Thoracic aorta (tissue), 2 donors: ENCODE data around the gene CDK5RAP2. TPM values are rescaled to one million over a fixed set of nuclear protein-coding genes. Genes with fewer than 3 reads are reported as not detected.

ENCODE experiments used
- ATAC-seq: fragments of 150-250 bp; one replicate; pipeline ENCODE4 v1.8.0; 2017; ENCODE audit warnings: low read depth; ENCODE audit not compliant: insufficient number of reproducible peaks, low FRiP score
- DNase-seq: peaks from one replicate; pipeline ENCODE4 v3.0.0-alpha.2; 2020; ENCODE audit warnings: low spot score
- H3K27ac ChIP-seq, 2 donors: fragments of 200-600 bp; sonication (generic); 1 replicate in 1 of 2; 2 replicates in 1 of 2; pipeline ENCODE4 v1.5.1; 2016; ENCODE audit warnings: mild to moderate bottlenecking in 2 of 2, moderate library complexity in 2 of 2
- H3K27me3 ChIP-seq: fragments of 200-600 bp; sonication (generic); replicated peaks from 2 replicates; pipeline ENCODE4 v1.6.0; 2016; ENCODE audit warnings: mild to moderate bottlenecking; ENCODE audit not compliant: insufficient read depth
- H3K36me3 ChIP-seq: fragments of 200-600 bp; sonication (generic); one replicate; pipeline ENCODE4 v1.5.1; 2016
- H3K4me1 ChIP-seq, 2 donors: fragments of 200-600 bp; sonication (generic); 1 replicate in 1 of 2; 2 replicates in 1 of 2; pipeline versions ENCODE4 v1.5.1 to v1.6.0; 2016; ENCODE audit warnings: low read depth in 2 of 2, mild to moderate bottlenecking in 1 of 2; ENCODE audit not compliant: control insufficient read depth in 1 of 2
- H3K4me3 ChIP-seq: fragments of 200-600 bp; sonication (generic); 2 replicates; pipeline ENCODE4 v1.5.1; 2016; ENCODE audit warnings: mild to moderate bottlenecking
- H3K9me3 ChIP-seq: fragments of 200-600 bp; sonication (generic); 2 replicates; pipeline ENCODE4 v1.5.1; 2016
- CTCF ChIP-seq: fragments of 200-600 bp; sonication (generic); IDR thresholded peaks from one replicate; pipeline ENCODE4 v1.5.1; 2019; ENCODE audit warnings: antibody characterized with exemption
- total RNA-seq, 2 donors: library from RNA; depleted of rRNA; stranded (reverse); fragments of >200 nt; gene quantifications; one replicate each; pipeline versions ENCODE4 v1.1.0 to v1.2.3, GENCODE V29; 2016

Gene CDK5RAP2
- total RNA-seq, 2 donors from 2014 or later: 67.8 to 132 TPM

DNA sequence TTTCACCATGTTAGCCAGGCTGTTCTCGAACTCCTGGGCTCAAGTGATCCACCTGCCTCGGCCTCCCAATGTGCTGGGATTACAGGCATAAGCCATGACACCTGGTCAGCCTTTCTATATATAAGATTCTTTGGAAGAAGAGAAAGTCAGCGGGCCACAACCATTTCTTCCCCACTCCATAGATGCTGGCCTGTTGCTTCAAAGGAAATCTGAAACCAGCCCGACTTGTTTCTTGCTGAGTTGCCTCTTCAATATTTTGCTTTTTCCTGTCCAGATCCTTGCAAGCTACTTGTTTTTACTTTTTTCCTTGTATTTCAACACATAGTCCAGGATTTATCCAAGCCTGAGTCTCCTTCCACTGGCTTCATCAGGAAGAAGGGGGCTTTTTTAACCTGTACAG lies 219.5 kb downstream of the CDK5RAP2 start:
- DNase-seq (no peak), ATAC-seq (no peak)
- H3K27ac ChIP-seq: no peak overlapping the region
- TF ChIP-seq CTCF: no peak
- H3K27me3 ChIP-seq: no peaks in the 10 kb centered on the region
- H3K36me3 ChIP-seq: no peaks in the 10 kb centered on the region
- no peaks in the 10 kb centered on the region for H3K4me1 ChIP-seq
- H3K9me3 ChIP-seq: no peaks in the 10 kb centered on the region
- no peak overlapping the region for H3K4me3 ChIP-seq

- H3K4me1 ChIP-seq: no peaks in the 10 kb centered on the region
- no peak overlapping the region for H3K27ac ChIP-seq
- H3K9me3 ChIP-seq: no peaks in the 10 kb centered on the region
- TF ChIP-seq CTCF: no peak
- no peak for DNase-seq
- no peak overlapping the region for H3K4me3 ChIP-seq
- no peaks in the 10 kb centered on the region for H3K36me3 ChIP-seq
- no peaks in the 10 kb centered on the region for H3K27me3 ChIP-seq
- ATAC-seq: no peak
Observed at GRCh38 chr9:120360046-120360445, 219.9 kb downstream of the CDK5RAP2 start.

GRCh38 chr9:120358877-120359276 lies 221.1 kb downstream of the CDK5RAP2 start:
- no peak for ATAC-seq
- Histone ChIP-seq H3K4me1 (no peaks in the 10 kb centered on the region), H3K27me3 (no peaks in the 10 kb centered on the region), H3K9me3 (no peaks in the 10 kb centered on the region), H3K36me3 (no peaks in the 10 kb centered on the region), H3K27ac (no peak overlapping the region), H3K4me3 (no peak overlapping the region)
- DNase-seq: no peak
- TF ChIP-seq CTCF: no peak

DNA sequence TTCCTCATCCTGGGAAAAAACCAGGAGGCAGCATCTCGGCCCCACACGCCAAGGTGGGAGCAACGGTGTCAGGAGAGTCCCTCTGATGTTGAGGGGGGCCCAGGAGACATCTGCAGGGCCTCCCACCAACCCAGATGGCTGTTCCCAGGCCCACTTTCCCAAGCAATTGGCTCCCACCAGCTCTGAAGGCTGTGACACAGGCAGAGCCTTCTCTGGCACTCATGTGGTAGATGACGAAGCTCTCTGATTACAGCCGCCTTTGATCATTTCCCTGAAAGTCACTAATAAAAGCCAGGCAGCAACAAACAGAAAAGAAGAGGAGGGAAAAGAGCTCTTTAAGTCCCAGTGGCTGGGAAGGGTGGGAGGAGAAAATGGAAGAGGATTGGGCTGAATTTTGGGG lies 226.5 kb downstream of the CDK5RAP2 start:
- no peaks in the 10 kb centered on the region for H3K27me3 ChIP-seq
- H3K4me3 ChIP-seq: no peak overlapping the region
- no peak for TF ChIP-seq CTCF
- no peak overlapping the region for H3K27ac ChIP-seq
- H3K9me3 ChIP-seq: no peaks in the 10 kb centered on the region
- H3K36me3 ChIP-seq: no peaks in the 10 kb centered on the region
- H3K4me1 ChIP-seq: no peaks in the 10 kb centered on the region
- ATAC-seq (no peak), DNase-seq (no peak)

- TF ChIP-seq CTCF: no peak
- no peaks in the 10 kb centered on the region for H3K4me1 ChIP-seq
- ATAC-seq: no peak
- no peak overlapping the region for H3K4me3 ChIP-seq
- H3K27me3 ChIP-seq: no peaks in the 10 kb centered on the region
- DNase-seq: no peak
- H3K36me3 ChIP-seq: no peaks in the 10 kb centered on the region
- H3K27ac ChIP-seq: no peak overlapping the region
- H3K9me3 ChIP-seq: no peaks in the 10 kb centered on the region
Observed at GRCh38 chr9:120351106-120351505, 228.9 kb downstream of the CDK5RAP2 start.
